Left renal cortex interstitium (tissue), 4 donors: Measurements from ENCODE around the gene PSEN1. TPM values are rescaled to one million over a fixed set of nuclear protein-coding genes. Genes with fewer than 3 reads are reported as not detected.

Experiments used
- DNase-seq, 4 donors: peaks; one replicate each; pipeline ENCODE4 v3.0.0-alpha.2; 2013; ENCODE audit warnings: low read depth in 4 of 4, low spot score in 2 of 4, missing footprints in 1 of 4
- polyA plus RNA-seq, 4 donors: library from polyadenylated mRNA; unstranded; fragments of 120-200 nt; gene quantifications; one replicate each; pipeline ENCODE4 v1.2.1, GENCODE V29; 2013; ENCODE audit not compliant: insufficient read length in 4 of 4

The PSEN1 gene
- polyA plus RNA-seq, 4 donors, result 63.2 to 75.7 (median 67.5) TPM

GRCh38 chr14:73250781-73251500 lies 114.6 kb downstream of the PSEN1 start:
- no peak for DNase-seq

- no peak for DNase-seq
These were observed 115.4 kb downstream of the PSEN1 start for GRCh38 chr14:73251516-73252215.

GRCh38 chr14:73252491-73253322 lies 116.4 kb downstream of the PSEN1 start:
- DNase-seq, result no peak

GRCh38 chr14:73253323-73253610 lies 117.0 kb downstream of the PSEN1 start:
- no peak for DNase-seq

GRCh38 chr14:73253721-73254120 lies 117.4 kb downstream of the PSEN1 start:
- no peak for DNase-seq

GRCh38 chr14:73254247-73255004 lies 118.1 kb downstream of the PSEN1 start:
- DNase-seq, result no peak

- no peak for DNase-seq
These were observed 118.7 kb downstream of the PSEN1 start for GRCh38 chr14:73255005-73255400.

- no peak for DNase-seq
These were observed 119.5 kb downstream of the PSEN1 start for GRCh38 chr14:73255693-73256225.

GRCh38 chr14:73258076-73258475 lies 121.8 kb downstream of the PSEN1 start:
- no peak for DNase-seq

- DNase-seq, result no peak
These were observed 122.7 kb downstream of the PSEN1 start for GRCh38 chr14:73258845-73259611.

GRCh38 chr14:73259837-73260236 lies 123.5 kb downstream of the PSEN1 start:
- DNase-seq, result no peak

- no peak for DNase-seq
These were observed 124.3 kb downstream of the PSEN1 start for GRCh38 chr14:73260574-73260973.

- DNase-seq, result no peak
These were observed 124.8 kb downstream of the PSEN1 start for GRCh38 chr14:73261075-73261474.

- no peak for DNase-seq
These were observed 125.5 kb downstream of the PSEN1 start for GRCh38 chr14:73261520-73262426.

GRCh38 chr14:73262427-73263183 lies 126.3 kb downstream of the PSEN1 start:
- DNase-seq, result no peak

- no peak for DNase-seq
These were observed 127.3 kb downstream of the PSEN1 start for GRCh38 chr14:73263606-73264005.

GRCh38 chr14:73264080-73264884 lies 128.0 kb downstream of the PSEN1 start:
- DNase-seq, result no peak
